ENCODE measurements around the gene IL23A.
A peak's percentile ranks its signal among the peaks of the same experiment; 100 is the strongest.

Gene IL23A

GRCh38 chr12:56359851-56360767 lies 21.4 kb downstream of the IL23A start, which contains the start of gene STAT2:
TSS of gene STAT2 (minus strand) at chr12:56360107. CDS start at chr12:56356571, 3,536 bp downstream.
- peak within 1 kb of the TSS; percentile 97 for H3K4me3 ChIP-seq (ENCODE audit: low read depth, low read length)

- no peak overlapping the region for H3K4me3 ChIP-seq (ENCODE audit: low read depth, low read length)
Measured at GRCh38 chr12:56361487-56362129, 22.9 kb downstream of the IL23A start.

- H3K4me3 ChIP-seq (ENCODE audit: low read depth, low read length): no peak within 1 kb of the TSS
Measured at GRCh38 chr12:56362130-56363059, 23.7 kb downstream of the IL23A start, which contains the start of gene APOF. TSS of gene APOF (minus strand) at chr12:56362857. CDS start at chr12:56362745, 112 bp downstream.

- no peak overlapping the region for H3K4me3 ChIP-seq (ENCODE audit: low read depth, low read length)
Measured at GRCh38 chr12:56366948-56367347, 28.3 kb downstream of the IL23A start.

GRCh38 chr12:56373515-56373914 lies 34.8 kb downstream of the IL23A start:
- no peak overlapping the region for H3K4me3 ChIP-seq (ENCODE audit: low read depth, low read length)

GRCh38 chr12:56374726-56375597 lies 36.3 kb downstream of the IL23A start:
- H3K4me3 ChIP-seq (ENCODE audit: low read depth, low read length): no peak overlapping the region

GRCh38 chr12:56375598-56376434 lies 37.1 kb downstream of the IL23A start:
- no peak overlapping the region for H3K4me3 ChIP-seq (ENCODE audit: low read depth, low read length)

- no peak overlapping the region for H3K4me3 ChIP-seq (ENCODE audit: low read depth, low read length)
Measured at GRCh38 chr12:56377310-56377988, 38.8 kb downstream of the IL23A start.

GRCh38 chr12:56377989-56378316 lies 39.3 kb downstream of the IL23A start:
- no peak overlapping the region for H3K4me3 ChIP-seq (ENCODE audit: low read depth, low read length)

GRCh38 chr12:56382611-56383010 lies 43.9 kb downstream of the IL23A start:
- no peak overlapping the region for H3K4me3 ChIP-seq (ENCODE audit: low read depth, low read length)

GRCh38 chr12:56385873-56386272 lies 47.2 kb downstream of the IL23A start:
- no peak overlapping the region for H3K4me3 ChIP-seq (ENCODE audit: low read depth, low read length)

- H3K4me3 ChIP-seq (ENCODE audit: low read depth, low read length): no peak overlapping the region
Measured at GRCh38 chr12:56387152-56387736, 48.6 kb downstream of the IL23A start.

GRCh38 chr12:56389412-56389811 lies 50.7 kb downstream of the IL23A start:
- H3K4me3 ChIP-seq (ENCODE audit: low read depth, low read length): no peak overlapping the region
